Caco-2 (cell line): ENCODE measurements around the gene SLC22A17. TPM values are rescaled to one million over a fixed set of nuclear protein-coding genes. Genes with fewer than 3 reads are reported as not detected.

Experiments used
- BruUV-seq: library from RNA; stranded (reverse); fragments of 400-500 nt; replicated peaks from 2 replicates; lab custom pipeline; 2021; lab: Mats Ljungman, UMichigan
- CTCF ChIA-PET: fragments of 300-600 bp; sonication (Branson Sonifier 250); formaldehyde crosslinking; loops from one replicate; lab custom pipeline; 2022; ENCODE audit warnings: antibody characterized with exemption; lab: Charles Lee
- POLR2A ChIA-PET: fragments of 300-600 bp; sonication (Branson Sonifier 250); formaldehyde crosslinking; loops from one replicate; lab custom pipeline; 2022; ENCODE audit warnings: antibody characterized with exemption; lab: Charles Lee
- DNase-seq, 2 experiments: peaks; one replicate each; pipeline versions ENCODE4 v3.0.0 to v3.0.0-alpha.2; 2020 to 2022
- H3K27me3 ChIP-seq: replicated peaks from 2 replicates; pipeline ENCODE4 v1.6.0; 2011; ENCODE audit warnings: low read length; ENCODE audit not compliant: control insufficient read depth, insufficient read depth
- H3K36me3 ChIP-seq: 2 replicates; pipeline ENCODE4 v1.5.1; 2011; ENCODE audit warnings: low read length; ENCODE audit not compliant: control insufficient read depth, insufficient read depth
- H3K4me1 ChIP-seq: fragments of 250-450 bp; sonication (Bioruptor Pico); 2 replicates; pipeline ENCODE4 v1.5.1; 2020; ENCODE audit warnings: mild to moderate bottlenecking
- H3K4me3 ChIP-seq: 2 replicates; pipeline ENCODE4 v1.5.1; 2011; ENCODE audit warnings: low read depth, mild to moderate bottlenecking, control low read depth, low read length
- H3K9me3 ChIP-seq: fragments of 250-450 bp; sonication (Bioruptor Pico); 2 replicates; pipeline ENCODE4 v1.5.1; 2020; ENCODE audit warnings: mild to moderate bottlenecking, moderate library complexity
- H3K27ac Mint-ChIP-seq: one replicate; pipeline ENCODE4 v1.8.0; 2022; ENCODE audit warnings: mixed read lengths; ENCODE audit not compliant: unreplicated experiment
- H3K27me3 Mint-ChIP-seq: one replicate; pipeline ENCODE4 v1.8.0; 2022; ENCODE audit warnings: mixed read lengths; ENCODE audit not compliant: insufficient read depth, unreplicated experiment
- H3K36me3 Mint-ChIP-seq: one replicate; pipeline ENCODE4 v1.8.0; 2022; ENCODE audit warnings: mild to moderate bottlenecking, mixed read lengths; ENCODE audit not compliant: insufficient read depth, unreplicated experiment
- H3K4me1 Mint-ChIP-seq: one replicate; pipeline ENCODE4 v1.8.0; 2022; ENCODE audit warnings: low read depth, mixed read lengths; ENCODE audit not compliant: unreplicated experiment
- H3K4me3 Mint-ChIP-seq: one replicate; pipeline ENCODE4 v1.8.0; 2022; ENCODE audit warnings: mild to moderate bottlenecking, moderate library complexity, mixed read lengths; ENCODE audit not compliant: unreplicated experiment
- H3K9me3 Mint-ChIP-seq: one replicate; pipeline ENCODE4 v1.8.0; 2022; ENCODE audit warnings: mixed read lengths; ENCODE audit not compliant: unreplicated experiment
- CTCF ChIP-seq, 2 experiments: fragments of 200-600 bp in 1 of 2; IDR thresholded peaks; 1 replicate in 1 of 2; 2 replicates in 1 of 2; pipeline versions ENCODE4 v1.5.1 to v1.8.0; 2011 to 2022; ENCODE audit warnings: antibody characterized with exemption in 1 of 2, control low read depth in 1 of 2, inconsistent platforms in 1 of 2, low read depth in 1 of 2, low read length in 1 of 2, mild to moderate bottlenecking in 1 of 2, moderate library complexity in 1 of 2; ENCODE audit not compliant: insufficient read depth in 1 of 2, severe bottlenecking in 1 of 2, unreplicated experiment in 1 of 2
- intact Hi-C: fragments of 100-400 bp; cut with micrococcal nuclease; formaldehyde crosslinking; loops from one replicate; pipeline ENCODE4 v1.10.0; 2022; ENCODE audit not compliant: unreplicated experiment
- total RNA-seq: library from RNA; stranded (reverse); gene quantifications from 2 replicates; pipeline ENCODE4 v1.2.3, GENCODE V29; 2022

The SLC22A17 gene
- total RNA-seq, 1 experiment from 2014 or later: 3.1 TPM

- peaks cover 8% of the 10 kb centered on the region for H3K4me1 Mint-ChIP-seq
- H3K27me3 Mint-ChIP-seq: peaks cover 3% of the 10 kb centered on the region
- POLR2A ChIA-PET: interaction anchor here (1.0 kb wide), 1 partner anchor 25 kb away, joined by 4 read pairs; the partner anchor contains the start of gene PABPN1
- peak in 1 of 2 experiments; percentile 22 for TF ChIP-seq CTCF (IDR thresholded peaks at IDR 0.05; ENCODE audit: insufficient read depth in 1 of 2, low read depth in 1 of 2, low read length in 1 of 2, severe bottlenecking in 1 of 2, unreplicated experiment in 1 of 2)
- H3K4me1 ChIP-seq: no peaks in the 10 kb centered on the region; the same call in 1 of the 2 replicates
- intact Hi-C loops: no loop called here
- H3K36me3 Mint-ChIP-seq: no peaks in the 10 kb centered on the region
- H3K9me3 ChIP-seq: no peaks in the 10 kb centered on the region
- no peak overlapping the region for H3K27ac Mint-ChIP-seq
- no peaks in the 10 kb centered on the region for H3K9me3 Mint-ChIP-seq
- no peaks in the 10 kb centered on the region for H3K36me3 ChIP-seq
- no peak overlapping the region for H3K4me3 Mint-ChIP-seq
- no peak for DNase-seq
- no TSS peak for BruUV-seq
- CTCF ChIA-PET: interaction anchor here (0.5 to 1.7 kb wide), 3 partner anchors 15 to 1365 kb away, joined by 3 to 8 read pairs (median 4); no protein-coding TSS in a partner anchor
- no peaks in the 10 kb centered on the region for H3K27me3 ChIP-seq
- H3K4me3 ChIP-seq: no peak overlapping the region
Measured at GRCh38 chr14:23345987-23346692, 6.5 kb downstream of the SLC22A17 start.

- no peaks in the 10 kb centered on the region for H3K27me3 ChIP-seq
- Mint-ChIP-seq H3K27me3 (no peaks in the 10 kb centered on the region), H3K36me3 (no peaks in the 10 kb centered on the region), H3K9me3 (no peaks in the 10 kb centered on the region), H3K4me1 (peaks cover 8% of the 10 kb centered on the region), H3K4me3 (no peak overlapping the region), H3K27ac (no peak overlapping the region)
- H3K4me1 ChIP-seq: no peaks in the 10 kb centered on the region; the same call in 1 of the 2 replicates
- ChIA-PET CTCF (interaction anchor here (0.8 kb wide), 1 partner anchor 13 kb away, joined by 3 read pairs; no protein-coding TSS in a partner anchor), POLR2A (no interaction called here)
- DNase-seq: no peak
- peaks cover 15% of the 10 kb centered on the region for H3K9me3 ChIP-seq
- no peak overlapping the region for H3K4me3 ChIP-seq
- intact Hi-C loops: no loop called here
- no peaks in the 10 kb centered on the region for H3K36me3 ChIP-seq
- TF ChIP-seq CTCF (IDR thresholded peaks at IDR 0.05; ENCODE audit: insufficient read depth in 1 of 2, low read depth in 1 of 2, low read length in 1 of 2, severe bottlenecking in 1 of 2, unreplicated experiment in 1 of 2): no peak
- no TSS peak for BruUV-seq
Measured at GRCh38 chr14:23344481-23344880, 8.2 kb downstream of the SLC22A17 start.

- no peaks in the 10 kb centered on the region for H3K27me3 Mint-ChIP-seq
- Histone ChIP-seq H3K4me3 (no peak overlapping the region), H3K27me3 (no peaks in the 10 kb centered on the region), H3K4me1 (peaks cover 6% of the 10 kb centered on the region; the same call in 1 of the 2 replicates), H3K36me3 (no peaks in the 10 kb centered on the region), H3K9me3 (peaks cover 30% of the 10 kb centered on the region)
- BruUV-seq: no TSS peak
- CTCF ChIA-PET: no interaction called here
- no peaks in the 10 kb centered on the region for H3K4me1 Mint-ChIP-seq
- POLR2A ChIA-PET: no interaction called here
- H3K4me3 Mint-ChIP-seq: no peak overlapping the region
- H3K27ac Mint-ChIP-seq: no peak overlapping the region
- intact Hi-C loops: no loop called here
- no peak for DNase-seq
- H3K36me3 Mint-ChIP-seq: peaks cover 4% of the 10 kb centered on the region
- TF ChIP-seq CTCF (IDR thresholded peaks at IDR 0.05; ENCODE audit: insufficient read depth in 1 of 2, low read depth in 1 of 2, low read length in 1 of 2, severe bottlenecking in 1 of 2, unreplicated experiment in 1 of 2): no peak
- no peaks in the 10 kb centered on the region for H3K9me3 Mint-ChIP-seq
Measured at GRCh38 chr14:23339506-23340268, 13.0 kb downstream of the SLC22A17 start.
